Activated CD8-positive, alpha-beta T cell treated with anti-CD3 and anti-CD28 coated beads for 36 hours (primary cell): ENCODE data around the gene FADS6. TPM values are rescaled to one million over a fixed set of nuclear protein-coding genes. Genes with fewer than 3 reads are reported as not detected.
A peak's percentile ranks its signal among the peaks of the same experiment; 100 is the strongest.

Experiments
- ATAC-seq: fragments of 200-7000 bp; cut with Tn5 transposase; one replicate; pipeline ENCODE4 v1.10.0; 2021; ENCODE audit warnings: mild to moderate bottlenecking, moderate library complexity
- CTCF ChIA-PET: fragments of 350-600 bp; sonication (Branson Sonifier 250); formaldehyde crosslinking; loops from one replicate; lab custom pipeline; 2021; ENCODE audit warnings: antibody characterized with exemption; lab: Charles Lee
- POLR2A ChIA-PET: fragments of 350-600 bp; sonication (Branson Sonifier 250); formaldehyde crosslinking; loops from one replicate; lab custom pipeline; 2021; ENCODE audit warnings: antibody characterized with exemption; lab: Charles Lee
- DNase-seq: peaks from one replicate; pipeline ENCODE4 v3.0.0-alpha.2; 2020
- H3K27ac Mint-ChIP-seq: one replicate; pipeline ENCODE4 v1.8.0; 2021; ENCODE audit warnings: mild to moderate bottlenecking, mixed read lengths
- H3K27me3 Mint-ChIP-seq: one replicate; pipeline ENCODE4 v1.8.0; 2021; ENCODE audit warnings: mixed read lengths
- H3K36me3 Mint-ChIP-seq: one replicate; pipeline ENCODE4 v1.8.0; 2021; ENCODE audit warnings: low read depth, mixed read lengths
- H3K4me1 Mint-ChIP-seq: one replicate; pipeline ENCODE4 v1.8.0; 2021; ENCODE audit warnings: low read depth, mixed read lengths
- H3K4me3 Mint-ChIP-seq: one replicate; pipeline ENCODE4 v1.8.0; 2021; ENCODE audit warnings: mild to moderate bottlenecking, moderate library complexity, mixed read lengths
- H3K9me3 Mint-ChIP-seq: one replicate; pipeline ENCODE4 v1.8.0; 2021; ENCODE audit warnings: mixed read lengths
- intact Hi-C: fragments of 100-400 bp; cut with micrococcal nuclease; formaldehyde crosslinking; loops from one replicate; pipeline ENCODE4 v1.10.0; 2022
- total RNA-seq, 2 experiments: library from RNA; stranded (reverse); gene quantifications; one replicate each; pipeline ENCODE4 v1.2.3, GENCODE V29; 2021
- TF ChIP-seq, protein P1 (sequence below): fragments of 200-600 bp; IDR thresholded peaks from one replicate; pipeline ENCODE4 v1.8.0; 2022; ENCODE audit warnings: antibody characterized with exemption, mild to moderate bottlenecking

Gene FADS6
- total RNA-seq, 2 experiments from 2014 or later, result not detected

DNA sequence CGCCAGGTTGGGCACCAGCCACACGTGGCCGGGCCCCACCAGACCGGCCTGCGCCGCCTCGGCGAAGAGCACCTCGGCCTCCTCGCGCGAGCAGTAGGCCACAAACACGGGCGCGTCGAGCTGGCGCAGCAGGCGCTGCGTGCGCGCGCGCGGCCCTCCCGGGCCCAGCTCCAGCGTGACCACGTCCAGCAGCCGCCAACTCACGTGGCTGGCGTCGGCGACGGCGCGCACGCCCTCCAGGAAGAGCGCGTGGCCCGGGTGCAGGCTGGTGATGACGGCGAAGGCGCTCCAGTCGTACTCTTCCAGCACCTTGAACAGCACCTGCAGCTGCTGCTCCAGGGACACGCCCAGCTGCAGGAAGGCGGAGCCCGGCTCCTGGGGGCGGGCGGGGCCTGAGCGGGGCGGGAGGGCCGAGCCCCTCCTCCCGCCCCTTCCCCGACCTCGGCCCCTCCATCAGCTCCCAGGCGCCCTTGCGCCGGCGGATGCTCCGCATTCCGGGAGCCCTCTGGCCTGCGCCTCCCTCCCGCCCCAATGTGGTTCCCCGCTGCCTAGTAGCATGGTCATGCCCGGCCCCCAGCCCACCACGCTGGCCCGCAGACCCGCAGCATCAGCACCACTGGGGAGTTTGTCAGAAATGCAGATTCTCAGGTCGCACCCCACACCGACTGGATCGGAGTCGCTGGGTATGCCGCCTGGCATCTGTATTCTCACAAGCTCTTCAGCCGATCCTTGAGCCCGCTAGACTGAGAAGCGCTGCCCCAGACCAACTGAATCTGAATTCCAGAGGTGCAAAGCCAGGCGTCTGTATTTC, 41.0 kb downstream of the FADS6 start:
- Mint-ChIP-seq H3K4me3 (peak overlapping the region; percentile 57), H3K27me3 (peaks cover 49% of the 10 kb centered on the region), H3K27ac (no peak overlapping the region), H3K4me1 (peaks cover 2% of the 10 kb centered on the region), H3K36me3 (no peaks in the 10 kb centered on the region), H3K9me3 (no peaks in the 10 kb centered on the region)
- CTCF ChIA-PET, result interaction anchor here (1.0 to 3.2 kb wide), 9 partner anchors 8 to 195 kb away, joined by 3 to 15 read pairs (median 4); no protein-coding TSS in a partner anchor
- TF ChIP-seq, protein P1, sequence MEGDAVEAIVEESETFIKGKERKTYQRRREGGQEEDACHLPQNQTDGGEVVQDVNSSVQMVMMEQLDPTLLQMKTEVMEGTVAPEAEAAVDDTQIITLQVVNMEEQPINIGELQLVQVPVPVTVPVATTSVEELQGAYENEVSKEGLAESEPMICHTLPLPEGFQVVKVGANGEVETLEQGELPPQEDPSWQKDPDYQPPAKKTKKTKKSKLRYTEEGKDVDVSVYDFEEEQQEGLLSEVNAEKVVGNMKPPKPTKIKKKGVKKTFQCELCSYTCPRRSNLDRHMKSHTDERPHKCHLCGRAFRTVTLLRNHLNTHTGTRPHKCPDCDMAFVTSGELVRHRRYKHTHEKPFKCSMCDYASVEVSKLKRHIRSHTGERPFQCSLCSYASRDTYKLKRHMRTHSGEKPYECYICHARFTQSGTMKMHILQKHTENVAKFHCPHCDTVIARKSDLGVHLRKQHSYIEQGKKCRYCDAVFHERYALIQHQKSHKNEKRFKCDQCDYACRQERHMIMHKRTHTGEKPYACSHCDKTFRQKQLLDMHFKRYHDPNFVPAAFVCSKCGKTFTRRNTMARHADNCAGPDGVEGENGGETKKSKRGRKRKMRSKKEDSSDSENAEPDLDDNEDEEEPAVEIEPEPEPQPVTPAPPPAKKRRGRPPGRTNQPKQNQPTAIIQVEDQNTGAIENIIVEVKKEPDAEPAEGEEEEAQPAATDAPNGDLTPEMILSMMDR, result no peak
- DNase-seq (peak; percentile 53), ATAC-seq (peak; percentile 84)
- POLR2A ChIA-PET, result interaction anchor here (1.3 to 1.4 kb wide), 2 partner anchors 10 to 13 kb away, joined by 3 read pairs; no protein-coding TSS in a partner anchor
- intact Hi-C loops, result no loop called here

DNA sequence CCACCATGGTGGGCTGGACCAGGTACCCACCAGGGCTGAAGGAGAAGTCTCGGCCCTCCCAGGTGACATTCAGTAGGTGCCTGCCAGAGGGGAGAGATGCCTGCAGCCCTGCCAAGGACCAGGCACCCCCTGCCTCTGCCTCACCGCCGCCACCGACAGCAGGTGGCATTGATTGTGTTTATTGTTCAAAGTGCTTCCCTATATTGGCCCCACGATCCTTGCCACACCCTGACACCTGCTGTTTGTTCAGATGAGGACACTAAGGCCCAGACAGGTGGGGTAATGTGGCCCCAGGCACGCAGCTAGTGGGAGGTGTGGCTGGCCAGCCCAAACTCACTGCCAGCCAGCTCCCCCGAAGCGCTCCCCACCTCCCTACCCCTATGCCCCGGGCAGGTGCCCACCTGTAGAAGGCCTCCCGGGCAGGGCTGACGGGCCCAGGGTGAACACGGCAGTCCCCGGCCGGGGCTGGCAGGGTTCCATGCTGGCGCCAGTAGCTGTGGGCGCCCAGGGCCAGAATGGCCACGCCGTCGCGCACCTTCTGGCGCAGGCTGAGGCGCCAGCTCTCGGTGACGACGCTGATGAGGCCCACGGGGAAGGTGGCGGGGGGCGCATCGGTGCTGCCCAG, 41.7 kb downstream of the FADS6 start:
- peaks cover 41% of the 10 kb centered on the region for H3K27me3 Mint-ChIP-seq
- peaks cover 2% of the 10 kb centered on the region for H3K4me1 Mint-ChIP-seq
- intact Hi-C loops, result no loop called here
- H3K27ac Mint-ChIP-seq, result no peak overlapping the region
- ATAC-seq, result no peak
- no peaks in the 10 kb centered on the region for H3K36me3 Mint-ChIP-seq
- TF ChIP-seq, protein P1, result no peak
- no peak for DNase-seq
- no peaks in the 10 kb centered on the region for H3K9me3 Mint-ChIP-seq
- POLR2A ChIA-PET, result interaction anchor here (1.3 to 1.4 kb wide), 2 partner anchors 9 to 14 kb away, joined by 3 read pairs; no protein-coding TSS in a partner anchor
- CTCF ChIA-PET, result interaction anchor here (1.0 to 3.2 kb wide), 10 partner anchors 8 to 194 kb away, joined by 3 to 15 read pairs (median 3); partner anchors contain the start of gene RAB37
- H3K4me3 Mint-ChIP-seq, result no peak overlapping the region

DNA sequence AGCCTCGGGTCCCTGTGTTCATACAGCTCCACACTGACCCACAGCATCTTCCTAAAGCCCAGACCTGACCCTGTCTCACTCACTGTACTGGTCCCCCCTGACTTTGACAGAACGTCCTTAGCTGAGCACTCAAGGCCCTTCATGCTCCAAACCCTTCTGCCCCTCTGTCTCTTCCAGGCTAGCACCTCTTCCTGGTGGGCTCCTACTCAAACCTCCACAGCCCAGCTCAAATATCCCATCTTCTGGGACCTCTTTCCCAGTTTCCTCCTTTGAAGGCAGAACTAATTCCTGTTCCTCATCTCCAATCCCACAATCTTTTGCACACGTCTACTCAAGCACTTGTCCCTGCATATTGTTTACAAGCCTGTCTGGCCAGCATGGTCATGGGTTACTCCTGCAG, 42.5 kb downstream of the FADS6 start:
- ATAC-seq (no peak), DNase-seq (no peak)
- Mint-ChIP-seq H3K4me3 (no peak overlapping the region), H3K36me3 (no peaks in the 10 kb centered on the region), H3K27me3 (peaks cover 40% of the 10 kb centered on the region), H3K27ac (no peak overlapping the region), H3K4me1 (peaks cover 2% of the 10 kb centered on the region), H3K9me3 (no peaks in the 10 kb centered on the region)
- ChIA-PET POLR2A (no interaction called here), CTCF (interaction anchor here (1.0 to 1.6 kb wide), 3 partner anchors 10 to 114 kb away, joined by 3 to 4 read pairs (median 3); partner anchors contain the start of gene RAB37)
- intact Hi-C loops, result no loop called here
- TF ChIP-seq, protein P1, result no peak

DNA sequence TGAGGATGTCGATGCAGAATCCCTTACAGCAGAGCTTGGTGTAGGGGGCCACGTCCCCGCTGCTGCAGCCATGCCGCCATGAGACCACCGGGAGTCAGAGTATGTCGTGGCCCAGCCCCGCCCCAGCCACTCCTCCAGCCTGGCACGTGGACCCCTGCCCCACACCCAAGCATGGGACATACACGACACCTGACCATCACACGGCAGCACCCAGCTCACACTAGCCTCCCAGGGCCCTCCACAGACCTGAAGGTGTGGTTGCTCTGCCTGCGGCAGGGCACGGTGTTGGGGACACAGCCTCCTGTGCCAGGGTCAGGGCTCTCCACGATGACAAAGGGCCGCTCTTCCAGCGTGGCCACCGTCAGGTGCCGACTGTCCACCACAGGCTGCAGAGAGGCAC, 43.1 kb downstream of the FADS6 start:
- ChIA-PET CTCF (interaction anchor here (1.0 to 1.6 kb wide), 4 partner anchors 10 to 114 kb away, joined by 3 to 4 read pairs (median 3); partner anchors contain the start of gene RAB37), POLR2A (interaction anchor here (0.7 kb wide), 1 partner anchor 30 kb away, joined by 3 read pairs; no protein-coding TSS in a partner anchor)
- DNase-seq, result no peak
- H3K4me3 Mint-ChIP-seq, result no peak overlapping the region
- ATAC-seq, result no peak
- intact Hi-C loops, result no loop called here
- H3K4me1 Mint-ChIP-seq, result peaks cover 2% of the 10 kb centered on the region
- TF ChIP-seq, protein P1, result no peak
- peaks cover 35% of the 10 kb centered on the region for H3K27me3 Mint-ChIP-seq
- no peaks in the 10 kb centered on the region for H3K36me3 Mint-ChIP-seq
- no peaks in the 10 kb centered on the region for H3K9me3 Mint-ChIP-seq
- H3K27ac Mint-ChIP-seq, result no peak overlapping the region
